ENCODE data around the gene MCUB. TPM values are rescaled to one million over a fixed set of nuclear protein-coding genes. Genes with fewer than 3 reads are reported as not detected.

MCUB gene
- total RNA-seq, 1 experiment from 2014 or later = 14.8 TPM

DNA sequence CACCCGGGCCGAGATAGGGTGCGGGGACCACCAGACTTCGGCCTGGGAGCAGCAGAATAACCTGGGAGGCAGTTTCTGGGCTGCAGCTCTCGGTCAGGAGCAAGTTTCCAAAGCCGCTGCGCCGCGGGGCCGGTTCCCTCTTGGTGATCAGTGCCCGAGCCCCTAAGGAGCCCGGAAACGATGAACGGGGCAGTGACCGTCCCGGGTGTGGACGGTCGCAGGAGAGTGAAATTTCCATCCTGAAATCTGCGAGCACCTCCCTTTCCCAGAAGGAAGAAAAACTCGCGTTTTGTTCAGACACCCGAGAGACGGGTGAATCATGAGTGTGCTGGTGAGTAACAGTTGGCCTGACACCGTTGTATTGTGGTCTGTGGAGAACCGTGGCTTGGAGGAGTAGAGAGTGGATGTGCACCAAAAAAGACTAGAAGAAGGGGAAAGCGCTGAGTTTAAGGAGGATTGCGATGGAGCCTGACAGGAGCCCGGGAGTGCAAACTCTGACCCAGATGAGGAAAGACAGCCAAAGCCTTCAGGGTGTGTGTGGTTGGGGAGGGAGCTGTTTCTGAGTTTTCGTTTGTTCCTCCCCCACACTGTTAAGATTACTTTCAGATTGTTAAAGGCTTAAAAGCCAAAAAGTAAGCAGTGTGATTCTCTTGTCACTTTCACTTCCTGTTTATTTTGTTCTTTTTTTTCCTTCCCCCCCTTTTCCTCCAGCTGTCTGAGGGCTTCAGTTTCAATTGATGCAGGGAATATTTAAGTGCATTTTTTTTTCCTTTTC, 828 bp downstream of the MCUB start:
- no peak overlapping the region for H2BK120ac ChIP-seq (ENCODE audit: low read depth, low read length, poor library complexity, severe bottlenecking)
- no peak overlapping the region for H4K5ac ChIP-seq (ENCODE audit: insufficient read length, low read depth, low read length)
- H3K4ac ChIP-seq (ENCODE audit: low read depth, low read length) = no peak overlapping the region
- Mint-ChIP-seq H3K4me1 (peaks cover 14 to 21% of the 10 kb centered on the region in 2 experiments), H3K9me3 (peaks cover 2 to 6% of the 10 kb centered on the region in 2 experiments; a peak in 2 of 5 replicates), H3K4me3 (peak overlapping the region; percentile 79 to 90), H3K27me3 (ENCODE audit: low read depth) (peaks cover 5% of the 10 kb centered on the region), H3K36me3 (ENCODE audit: insufficient read depth in 1 of 3, low read depth in 3 of 3) (peaks cover 2 to 11% (median 8%) of the 10 kb centered on the region in 3 experiments; a peak in 6 of 7 replicates), H3K27ac (peak overlapping the region in 2 of 3 experiments; percentile 15 to 40; a peak in 3 of 7 replicates)
- peak overlapping the region; percentile 49 for H3K9ac ChIP-seq (ENCODE audit: extremely low read depth, insufficient read length, low read length)
- H3K79me1 ChIP-seq (ENCODE audit: insufficient read depth, low read depth, low read length, poor library complexity, severe bottlenecking) = no peaks in the 10 kb centered on the region
- TF ChIP-seq, protein P1, sequence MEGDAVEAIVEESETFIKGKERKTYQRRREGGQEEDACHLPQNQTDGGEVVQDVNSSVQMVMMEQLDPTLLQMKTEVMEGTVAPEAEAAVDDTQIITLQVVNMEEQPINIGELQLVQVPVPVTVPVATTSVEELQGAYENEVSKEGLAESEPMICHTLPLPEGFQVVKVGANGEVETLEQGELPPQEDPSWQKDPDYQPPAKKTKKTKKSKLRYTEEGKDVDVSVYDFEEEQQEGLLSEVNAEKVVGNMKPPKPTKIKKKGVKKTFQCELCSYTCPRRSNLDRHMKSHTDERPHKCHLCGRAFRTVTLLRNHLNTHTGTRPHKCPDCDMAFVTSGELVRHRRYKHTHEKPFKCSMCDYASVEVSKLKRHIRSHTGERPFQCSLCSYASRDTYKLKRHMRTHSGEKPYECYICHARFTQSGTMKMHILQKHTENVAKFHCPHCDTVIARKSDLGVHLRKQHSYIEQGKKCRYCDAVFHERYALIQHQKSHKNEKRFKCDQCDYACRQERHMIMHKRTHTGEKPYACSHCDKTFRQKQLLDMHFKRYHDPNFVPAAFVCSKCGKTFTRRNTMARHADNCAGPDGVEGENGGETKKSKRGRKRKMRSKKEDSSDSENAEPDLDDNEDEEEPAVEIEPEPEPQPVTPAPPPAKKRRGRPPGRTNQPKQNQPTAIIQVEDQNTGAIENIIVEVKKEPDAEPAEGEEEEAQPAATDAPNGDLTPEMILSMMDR (conservative IDR thresholded peaks at IDR 0.05) = no peak
- peak overlapping the region; percentile 90 for H3K14ac ChIP-seq (ENCODE audit: insufficient read depth, low read length)
- H4K91ac ChIP-seq (ENCODE audit: insufficient read length, low read depth, low read length) = no peak overlapping the region
- no peaks in the 10 kb centered on the region for H4K20me1 ChIP-seq (ENCODE audit: control insufficient read depth, insufficient read depth, insufficient read length)
- H3K4me2 ChIP-seq (ENCODE audit: insufficient read depth, insufficient read length, low read length) = peak overlapping the region; percentile 98
- H3K27me3 ChIP-seq (ENCODE audit: insufficient read depth, low read length) = no peaks in the 10 kb centered on the region
- no peak overlapping the region for H3K23ac ChIP-seq (ENCODE audit: insufficient read length, low read depth, low read length)
- no peak overlapping the region for H2AFZ ChIP-seq (ENCODE audit: low read length)
- peak; percentile 53 for DNase-seq
- H3K79me2 ChIP-seq (ENCODE audit: insufficient read depth, low read length) = no peaks in the 10 kb centered on the region
- H3K27ac ChIP-seq (ENCODE audit: insufficient read length, low read depth, low read length) = no peak overlapping the region
- peaks cover 15% of the 10 kb centered on the region for H3K23me2 ChIP-seq (ENCODE audit: insufficient read length, low read depth, low read length, poor library complexity, severe bottlenecking)
- WGBS (ENCODE audit: extremely low coverage, insufficient read length, low lambda C conversion rate) = no CpG with 5 or more reads among the region's 29 CpGs
- H3K56ac ChIP-seq (ENCODE audit: insufficient read length, low read depth, low read length) = no peak overlapping the region
- no peak overlapping the region for H2BK15ac ChIP-seq (ENCODE audit: low read depth, low read length)
- no peak overlapping the region for H2BK20ac ChIP-seq (ENCODE audit: low read depth, low read length, poor library complexity, severe bottlenecking)
- H3K9me3 ChIP-seq (ENCODE audit: control insufficient read depth, low read depth, low read length) = no peaks in the 10 kb centered on the region
- no peaks in the 10 kb centered on the region for H3K4me1 ChIP-seq (ENCODE audit: insufficient read depth, low read length)
- H3T11ph ChIP-seq (ENCODE audit: low read length) = no peak overlapping the region
- H3K18ac ChIP-seq (ENCODE audit: insufficient read length, low read depth, low read length) = no peak overlapping the region
- H2BK5ac ChIP-seq (ENCODE audit: insufficient read length, low read length) = no peak overlapping the region
- no peak overlapping the region for H4K8ac ChIP-seq (replicated peaks; ENCODE audit: insufficient read length, low read depth, low read length)
- no peak overlapping the region for H2AK5ac ChIP-seq (ENCODE audit: insufficient read length, low read length)
- H2BK12ac ChIP-seq (ENCODE audit: insufficient read length, low read depth, low read length) = no peak overlapping the region

Measured in H9 (cell line).